T-helper 2 cell (primary cell): ENCODE results near the gene TBKBP1.
"Not testable (repeated sequence)": the region's sequence is repeated elsewhere in the genome, so short reads cannot be mapped to it uniquely, and the experiment has no call there.

ENCODE experiments used
- DNase-seq, 5 experiments: peaks; one replicate each; pipeline versions ENCODE4 v3.0.0 to v3.0.0-alpha.2; 2012 to 2022

The TBKBP1 gene

GRCh38 chr17:47676510-47677165 lies 17.3 kb upstream of the TBKBP1 start:
- DNase-seq = no peak

- DNase-seq = no peak
Observed at GRCh38 chr17:47678196-47678595, 15.8 kb upstream of the TBKBP1 start.

- no peak for DNase-seq
Observed at GRCh38 chr17:47682138-47682537, 11.8 kb upstream of the TBKBP1 start.

- DNase-seq = not testable (repeated sequence)
Observed at GRCh38 chr17:47682727-47683126, 11.2 kb upstream of the TBKBP1 start.

GRCh38 chr17:47684025-47684424 lies 9.9 kb upstream of the TBKBP1 start:
- no peak for DNase-seq

- DNase-seq = no peak
Observed at GRCh38 chr17:47684535-47685193, 9.3 kb upstream of the TBKBP1 start.

- no peak for DNase-seq
Observed at GRCh38 chr17:47685556-47686275, 8.2 kb upstream of the TBKBP1 start.

- no peak for DNase-seq
Observed at GRCh38 chr17:47686276-47686635, 7.7 kb upstream of the TBKBP1 start.

- DNase-seq = no peak
Observed at GRCh38 chr17:47686664-47687327, 7.2 kb upstream of the TBKBP1 start.

- DNase-seq = no peak
Observed at GRCh38 chr17:47687328-47687690, 6.7 kb upstream of the TBKBP1 start.

GRCh38 chr17:47687748-47688147 lies 6.2 kb upstream of the TBKBP1 start:
- DNase-seq = no peak

GRCh38 chr17:47690121-47690520 lies 3.8 kb upstream of the TBKBP1 start:
- peak in 1 of 5 experiments; percentile 28 for DNase-seq

- no peak for DNase-seq
Observed at GRCh38 chr17:47692137-47692894, 1.6 kb upstream of the TBKBP1 start.

GRCh38 chr17:47692895-47693730 lies 848 bp upstream of the TBKBP1 start:
- DNase-seq = no peak

- DNase-seq = peak in 1 of 5 experiments; percentile 35
Observed at GRCh38 chr17:47694581-47695428, 844 bp downstream of the TBKBP1 start.

GRCh38 chr17:47695429-47696376 lies 1.7 kb downstream of the TBKBP1 start:
- no peak for DNase-seq

GRCh38 chr17:47696717-47697642 lies 3.0 kb downstream of the TBKBP1 start:
- DNase-seq = no peak
